Naive B cell (primary cell): ENCODE measurements around the gene ISOC1. TPM values are rescaled to one million over a fixed set of nuclear protein-coding genes. Genes with fewer than 3 reads are reported as not detected.

ENCODE experiments used
- ATAC-seq, 2 donors: fragments of 150-1000 bp; cut with Tn5 transposase; 2 replicates each; pipeline ENCODE4 v1.10.0; 2021; ENCODE audit warnings: low read depth in 2 of 2, mild to moderate bottlenecking in 2 of 2, moderate library complexity in 2 of 2
- DNase-seq: peaks from one replicate; pipeline ENCODE4 v3.0.0; 2022
- H3K27ac Mint-ChIP-seq, 6 donors: one replicate each; pipeline ENCODE4 v1.8.0; 2020 to 2022; ENCODE audit warnings: mild to moderate bottlenecking in 6 of 6, mixed read lengths in 6 of 6, moderate library complexity in 5 of 6, inconsistent platforms in 2 of 6
- H3K27me3 Mint-ChIP-seq, 3 donors: one replicate each; pipeline ENCODE4 v1.8.0; 2021 to 2022; ENCODE audit warnings: mixed read lengths in 3 of 3, mild to moderate bottlenecking in 1 of 3
- H3K36me3 Mint-ChIP-seq, 2 donors: one replicate each; pipeline ENCODE4 v1.8.0; 2020 to 2022; ENCODE audit warnings: mixed read lengths in 2 of 2, inconsistent platforms in 1 of 2, mild to moderate bottlenecking in 1 of 2
- H3K4me1 Mint-ChIP-seq, 3 donors: one replicate each; pipeline ENCODE4 v1.8.0; 2020 to 2022; ENCODE audit warnings: mixed read lengths in 3 of 3, inconsistent platforms in 1 of 3, mild to moderate bottlenecking in 1 of 3, moderate library complexity in 1 of 3
- H3K4me3 Mint-ChIP-seq, 8 donors: one replicate each; pipeline ENCODE4 v1.8.0; 2020 to 2022; ENCODE audit warnings: mild to moderate bottlenecking in 8 of 8, mixed read lengths in 8 of 8, moderate library complexity in 8 of 8, inconsistent platforms in 2 of 8
- H3K9me3 Mint-ChIP-seq, 7 donors: one replicate each; pipeline ENCODE4 v1.8.0; 2020 to 2022; ENCODE audit warnings: mixed read lengths in 7 of 7, mild to moderate bottlenecking in 5 of 7, inconsistent platforms in 2 of 7, moderate library complexity in 1 of 7
- polyA plus RNA-seq, 6 donors: library from polyadenylated mRNA; unstranded; fragments of 300-500 nt; fragmentation: Illumina TruSeq; gene quantifications; one replicate each; pipeline ENCODE4 v1.2.3, GENCODE V29; 2021; ENCODE audit warnings: low read depth in 6 of 6

ISOC1 gene
- polyA plus RNA-seq, 6 donors from 2014 or later, result 17.1 to 38.2 (median 21.4) TPM

DNA sequence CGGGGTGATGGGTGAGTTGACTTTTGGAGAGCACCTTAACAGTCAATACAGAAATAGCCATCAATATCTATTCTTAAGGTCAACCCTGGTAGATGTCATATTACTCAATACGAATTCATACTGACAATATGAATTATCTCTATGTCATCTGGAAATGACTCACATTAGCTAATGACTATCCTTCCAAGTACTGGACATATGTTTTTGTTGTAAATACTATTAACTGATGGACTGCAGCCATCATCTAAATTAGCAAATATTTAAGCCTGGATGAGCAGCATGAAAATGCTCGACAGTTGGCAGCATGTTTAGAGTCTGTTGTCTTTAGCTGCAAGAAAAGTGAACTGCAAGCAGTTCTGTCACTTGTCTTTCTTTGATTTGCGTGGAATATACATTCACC is 19.6 kb upstream of the ISOC1 start:
- no peaks in the 10 kb centered on the region for H3K4me1 Mint-ChIP-seq
- no peak overlapping the region for H3K27ac Mint-ChIP-seq
- H3K4me3 Mint-ChIP-seq, result no peak overlapping the region
- H3K9me3 Mint-ChIP-seq, result no peaks in the 10 kb centered on the region
- no peak for ATAC-seq
- H3K36me3 Mint-ChIP-seq, result no peaks in the 10 kb centered on the region
- DNase-seq, result no peak
- peaks cover 4 to 21% (median 8%) of the 10 kb centered on the region in 3 donors for H3K27me3 Mint-ChIP-seq

DNA sequence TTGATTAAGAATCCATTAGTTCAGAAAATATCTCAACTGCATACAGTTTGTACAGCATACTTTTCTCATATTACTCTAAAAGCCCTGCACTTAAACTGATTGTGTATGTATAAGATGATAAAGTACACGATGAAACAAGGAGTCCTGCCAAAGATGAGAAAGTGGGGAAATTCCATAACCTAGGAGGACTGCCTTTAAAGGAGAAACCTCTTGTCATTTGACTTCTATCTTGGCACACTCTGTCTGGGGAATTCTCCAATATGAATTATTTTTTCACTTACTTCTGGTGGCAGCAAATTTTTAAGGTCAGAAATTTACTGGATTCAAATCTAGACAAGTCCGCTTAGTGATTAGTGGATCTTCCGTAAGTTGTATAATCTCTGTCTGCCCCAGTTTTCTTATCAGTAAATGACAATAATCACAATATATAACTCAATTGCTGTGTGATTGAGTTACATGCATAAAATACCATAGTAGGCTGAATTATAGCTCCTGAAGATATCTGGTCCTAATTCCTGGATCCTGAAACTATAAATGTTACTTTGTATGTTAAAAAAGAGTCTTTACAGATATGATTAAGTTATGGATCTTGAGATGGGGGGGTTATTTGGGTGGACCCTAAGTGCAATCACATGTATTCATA is 17.0 kb upstream of the ISOC1 start:
- Mint-ChIP-seq H3K36me3 (no peaks in the 10 kb centered on the region), H3K4me3 (no peak overlapping the region), H3K27me3 (peaks cover 10 to 25% (median 16%) of the 10 kb centered on the region in 3 donors), H3K27ac (no peak overlapping the region), H3K9me3 (no peaks in the 10 kb centered on the region), H3K4me1 (no peaks in the 10 kb centered on the region)
- DNase-seq (no peak), ATAC-seq (no peak)

DNA sequence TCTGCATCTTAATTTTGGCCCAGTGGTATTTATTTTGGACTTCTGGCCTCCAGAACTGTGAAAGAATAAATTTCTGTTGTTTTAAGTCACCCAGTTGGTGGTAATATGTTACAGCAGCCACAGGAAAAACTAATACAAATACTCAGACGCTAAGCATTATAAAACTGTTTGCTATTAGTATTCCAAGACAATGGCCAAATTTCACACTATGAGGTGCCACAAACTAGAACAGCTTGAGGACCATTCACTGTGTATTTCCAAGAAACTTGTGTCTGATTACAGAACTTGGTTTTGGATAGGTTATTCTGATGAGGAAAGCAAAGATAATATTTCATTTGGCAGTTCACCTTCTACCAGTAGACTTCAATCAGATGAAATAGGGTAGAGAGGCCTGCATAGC is 16.3 kb upstream of the ISOC1 start:
- ATAC-seq (no peak), DNase-seq (no peak)
- H3K36me3 Mint-ChIP-seq, result no peaks in the 10 kb centered on the region
- no peaks in the 10 kb centered on the region for H3K4me1 Mint-ChIP-seq
- H3K27ac Mint-ChIP-seq, result no peak overlapping the region
- no peak overlapping the region for H3K4me3 Mint-ChIP-seq
- peaks cover 15 to 25% (median 23%) of the 10 kb centered on the region in 3 donors for H3K27me3 Mint-ChIP-seq
- no peaks in the 10 kb centered on the region for H3K9me3 Mint-ChIP-seq

DNA sequence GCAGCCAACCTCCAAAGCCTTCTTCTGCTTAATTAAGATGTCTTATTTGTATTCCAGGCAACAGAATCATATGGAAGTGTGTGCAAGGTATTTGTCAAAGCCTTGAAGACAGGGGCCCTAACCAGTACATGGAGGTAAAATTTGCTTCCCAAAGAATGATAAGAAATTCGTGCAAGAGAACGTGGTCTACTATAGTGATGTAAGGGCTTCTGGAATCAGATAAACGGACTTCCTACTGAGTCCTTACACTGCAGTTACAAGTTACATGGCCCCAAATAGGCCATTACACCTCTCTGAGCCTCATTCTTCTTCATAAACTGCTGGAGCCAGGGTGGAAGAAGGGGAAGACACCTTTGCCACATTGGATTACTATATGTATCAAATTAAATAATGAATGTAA is 15.9 kb upstream of the ISOC1 start:
- ATAC-seq, result no peak
- peaks cover 19 to 29% (median 27%) of the 10 kb centered on the region in 3 donors for H3K27me3 Mint-ChIP-seq
- H3K27ac Mint-ChIP-seq, result no peak overlapping the region
- H3K36me3 Mint-ChIP-seq, result no peaks in the 10 kb centered on the region
- DNase-seq, result no peak
- no peaks in the 10 kb centered on the region for H3K9me3 Mint-ChIP-seq
- H3K4me3 Mint-ChIP-seq, result no peak overlapping the region
- H3K4me1 Mint-ChIP-seq, result no peaks in the 10 kb centered on the region

DNA sequence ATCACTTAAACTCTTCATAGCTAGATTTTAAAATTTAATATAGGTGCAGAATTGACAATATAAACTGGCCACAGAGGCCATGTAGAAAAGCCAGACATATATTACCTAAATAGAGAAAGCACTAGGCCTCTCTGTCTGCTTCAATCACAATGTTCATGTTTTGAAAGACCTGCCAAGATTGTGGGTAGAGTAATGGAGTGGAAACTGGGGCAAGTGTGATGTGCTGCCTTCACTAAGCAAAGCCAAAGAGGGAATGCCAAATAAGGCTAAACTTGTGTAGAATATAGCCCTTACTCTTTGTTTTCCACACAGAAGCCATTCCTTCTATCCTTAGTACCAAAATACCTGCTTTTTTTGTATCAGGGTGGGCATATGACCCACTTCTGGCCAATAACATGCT is 15.1 kb upstream of the ISOC1 start:
- Mint-ChIP-seq H3K27ac (no peak overlapping the region), H3K9me3 (no peaks in the 10 kb centered on the region), H3K27me3 (peaks cover 17 to 27% (median 23%) of the 10 kb centered on the region in 3 donors), H3K36me3 (no peaks in the 10 kb centered on the region), H3K4me3 (no peak overlapping the region), H3K4me1 (no peaks in the 10 kb centered on the region)
- DNase-seq (no peak), ATAC-seq (no peak)

DNA sequence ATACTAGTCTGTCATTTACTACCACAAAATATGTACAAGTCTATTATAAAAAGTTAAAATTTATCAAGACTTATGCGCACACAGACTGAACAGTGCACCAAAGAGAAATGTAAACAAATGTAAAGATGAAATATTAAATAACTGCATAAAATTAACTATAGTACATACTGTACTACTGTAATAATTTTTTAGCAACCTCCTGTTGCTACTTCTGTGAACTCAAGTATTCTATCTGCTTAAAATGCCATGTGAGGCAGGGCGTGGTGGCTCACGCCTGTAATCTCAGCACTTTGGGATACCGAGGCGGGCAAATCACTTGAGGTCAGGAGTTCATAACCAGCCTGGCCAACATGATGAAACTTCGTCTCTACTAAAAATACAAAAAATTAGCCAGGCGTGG is 13.8 kb upstream of the ISOC1 start:
- no peak overlapping the region for H3K27ac Mint-ChIP-seq
- no peaks in the 10 kb centered on the region for H3K36me3 Mint-ChIP-seq
- no peaks in the 10 kb centered on the region for H3K4me1 Mint-ChIP-seq
- no peaks in the 10 kb centered on the region for H3K9me3 Mint-ChIP-seq
- H3K4me3 Mint-ChIP-seq, result no peak overlapping the region
- ATAC-seq (no peak), DNase-seq (no peak)
- peaks cover 26 to 32% (median 28%) of the 10 kb centered on the region in 3 donors for H3K27me3 Mint-ChIP-seq

DNA sequence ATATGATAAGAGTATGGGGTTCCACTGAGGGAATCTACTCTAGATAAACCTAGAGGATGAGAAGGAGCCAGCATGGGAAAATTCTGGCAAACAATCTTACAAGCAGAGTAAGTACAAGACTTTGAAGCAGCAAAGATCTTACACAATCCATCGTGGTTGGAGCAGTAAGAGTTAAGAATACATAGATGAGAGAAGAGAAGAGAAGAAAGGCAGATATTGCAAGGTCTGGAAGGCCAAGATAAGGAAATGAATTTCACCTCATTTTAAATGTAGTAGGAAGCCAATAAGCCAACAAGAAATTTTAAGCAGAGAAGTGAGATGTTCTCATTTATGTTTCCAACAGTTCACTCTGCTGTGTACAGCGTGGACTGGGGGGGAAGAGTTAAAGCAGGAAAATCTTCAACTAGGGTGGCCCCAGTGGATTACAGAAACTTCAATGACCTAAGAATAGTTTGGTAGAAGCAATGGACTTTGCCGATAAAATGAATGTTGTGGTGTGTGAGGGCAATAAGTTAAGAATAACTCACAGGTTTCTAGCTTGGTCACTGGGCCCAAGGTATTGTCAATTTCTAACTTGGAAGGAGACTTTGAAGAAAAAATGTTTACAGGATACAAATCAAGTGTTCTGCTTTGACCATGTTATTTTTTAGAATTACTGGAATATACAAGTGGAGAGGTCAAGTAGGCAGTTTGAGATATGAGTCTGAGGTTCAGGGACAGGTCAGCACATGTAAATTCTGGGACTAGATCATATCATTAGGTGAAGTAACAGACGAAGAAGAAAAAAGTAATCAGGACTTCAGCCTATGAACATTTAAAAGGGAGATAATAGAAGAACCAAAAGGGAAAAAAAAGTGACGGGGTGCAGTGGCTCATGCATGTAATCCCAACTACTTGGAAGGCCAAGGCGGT is 12.1 kb upstream of the ISOC1 start:
- Mint-ChIP-seq H3K36me3 (no peaks in the 10 kb centered on the region), H3K4me1 (no peaks in the 10 kb centered on the region), H3K4me3 (no peak overlapping the region), H3K27me3 (peaks cover 37 to 42% (median 41%) of the 10 kb centered on the region in 3 donors), H3K27ac (no peak overlapping the region), H3K9me3 (no peaks in the 10 kb centered on the region)
- DNase-seq (no peak), ATAC-seq (no peak)

DNA sequence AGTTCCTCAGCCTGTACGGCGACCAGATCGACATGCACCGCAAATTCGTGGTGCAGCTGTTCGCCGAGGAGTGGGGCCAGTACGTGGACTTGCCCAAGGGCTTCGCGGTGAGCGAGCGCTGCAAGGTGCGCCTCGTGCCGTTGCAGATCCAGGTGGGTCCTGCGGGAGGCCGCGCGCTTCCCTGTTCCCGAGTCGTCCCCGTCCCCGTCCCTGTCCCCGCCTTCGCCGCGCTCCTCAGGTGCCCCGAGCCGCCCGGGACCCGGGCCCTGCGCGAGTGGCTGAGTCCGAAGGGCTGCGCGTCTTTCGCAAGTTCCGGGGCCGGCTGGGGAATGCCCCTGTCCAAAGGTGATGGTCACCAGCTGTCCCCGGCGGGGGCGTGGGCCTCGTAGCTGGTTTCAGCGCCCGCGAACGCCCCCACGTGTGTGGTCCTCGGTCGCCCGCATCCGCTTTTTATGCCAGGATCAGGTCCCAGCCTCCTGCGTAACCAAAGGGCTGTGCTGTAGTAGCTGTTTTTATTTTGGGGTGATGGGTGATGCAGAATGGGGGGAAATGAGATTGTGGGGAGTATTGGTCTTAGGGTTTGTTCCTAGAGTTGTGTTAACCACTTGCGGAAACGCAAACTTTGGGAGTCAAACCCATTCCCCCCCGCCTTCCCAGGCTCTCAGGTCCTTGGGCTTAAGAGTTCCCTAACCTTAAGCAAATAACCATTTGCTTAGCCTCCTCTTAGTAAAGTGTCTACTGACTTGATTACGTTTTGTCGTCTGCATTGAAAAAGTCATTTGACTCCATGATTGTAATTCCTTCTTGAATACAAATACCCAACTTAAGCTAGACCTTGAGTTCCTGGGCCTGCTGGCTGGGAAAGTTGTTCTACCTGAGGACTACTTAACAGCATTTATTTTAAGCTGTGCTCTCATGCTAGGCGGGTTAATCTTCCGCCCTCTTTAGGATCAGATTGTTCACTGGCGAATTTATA is 663 bp downstream of the ISOC1 start:
- no peak for DNase-seq

DNA sequence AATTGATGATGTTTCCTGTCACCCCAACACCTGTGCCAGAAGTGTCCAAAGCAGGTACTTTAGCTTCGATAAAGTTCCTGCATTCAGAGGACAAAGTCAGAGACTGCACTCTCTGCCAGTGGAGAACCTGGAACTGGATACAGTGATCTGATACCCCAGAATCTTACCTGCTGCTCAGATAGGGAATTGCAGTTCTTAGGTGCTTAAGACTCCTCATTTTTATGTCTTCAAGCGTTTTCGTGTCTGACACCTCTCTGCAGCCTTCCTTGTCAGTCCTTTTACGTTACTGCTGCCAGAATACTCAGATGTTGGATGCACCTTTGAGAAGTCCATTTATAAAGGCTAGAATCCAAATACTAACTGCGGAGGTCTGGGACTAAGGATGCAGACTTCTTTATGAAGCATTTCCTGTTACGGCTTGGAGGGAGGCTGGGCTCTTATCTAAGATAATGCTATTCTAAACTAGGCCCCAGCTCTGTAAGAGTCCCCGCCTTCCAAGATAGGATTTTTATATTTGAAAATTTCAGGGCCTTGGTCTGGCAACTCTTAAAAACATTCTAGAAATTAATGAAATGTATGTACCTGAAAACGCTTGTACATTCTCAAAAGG is 1.9 kb downstream of the ISOC1 start:
- peak overlapping the region in 3 of 6 donors; percentile 31 to 56 (median 38) for H3K27ac Mint-ChIP-seq
- no peaks in the 10 kb centered on the region for H3K36me3 Mint-ChIP-seq
- DNase-seq, result no peak
- H3K4me3 Mint-ChIP-seq, result peak overlapping the region in 3 of 8 donors; percentile 56 to 93 (median 87)
- H3K9me3 Mint-ChIP-seq, result no peaks in the 10 kb centered on the region
- peaks cover 9 to 25% (median 14%) of the 10 kb centered on the region in 3 donors for H3K4me1 Mint-ChIP-seq
- ATAC-seq, result no peak
- peaks cover 5 to 11% (median 10%) of the 10 kb centered on the region in 3 donors for H3K27me3 Mint-ChIP-seq

More for the DNA sequence above, 663 bp downstream of the ISOC1 start:
- Mint-ChIP-seq H3K4me1 (peaks cover 9 to 25% (median 13%) of the 10 kb centered on the region in 3 donors), H3K27me3 (peaks cover 15 to 19% (median 17%) of the 10 kb centered on the region in 3 donors), H3K27ac (peak overlapping the region; percentile 39 to 93 (median 68)), H3K36me3 (no peaks in the 10 kb centered on the region), H3K9me3 (no peaks in the 10 kb centered on the region), H3K4me3 (peak overlapping the region; percentile 84 to 93 (median 90))
- ATAC-seq, result peak; percentile 5 to 8

DNA sequence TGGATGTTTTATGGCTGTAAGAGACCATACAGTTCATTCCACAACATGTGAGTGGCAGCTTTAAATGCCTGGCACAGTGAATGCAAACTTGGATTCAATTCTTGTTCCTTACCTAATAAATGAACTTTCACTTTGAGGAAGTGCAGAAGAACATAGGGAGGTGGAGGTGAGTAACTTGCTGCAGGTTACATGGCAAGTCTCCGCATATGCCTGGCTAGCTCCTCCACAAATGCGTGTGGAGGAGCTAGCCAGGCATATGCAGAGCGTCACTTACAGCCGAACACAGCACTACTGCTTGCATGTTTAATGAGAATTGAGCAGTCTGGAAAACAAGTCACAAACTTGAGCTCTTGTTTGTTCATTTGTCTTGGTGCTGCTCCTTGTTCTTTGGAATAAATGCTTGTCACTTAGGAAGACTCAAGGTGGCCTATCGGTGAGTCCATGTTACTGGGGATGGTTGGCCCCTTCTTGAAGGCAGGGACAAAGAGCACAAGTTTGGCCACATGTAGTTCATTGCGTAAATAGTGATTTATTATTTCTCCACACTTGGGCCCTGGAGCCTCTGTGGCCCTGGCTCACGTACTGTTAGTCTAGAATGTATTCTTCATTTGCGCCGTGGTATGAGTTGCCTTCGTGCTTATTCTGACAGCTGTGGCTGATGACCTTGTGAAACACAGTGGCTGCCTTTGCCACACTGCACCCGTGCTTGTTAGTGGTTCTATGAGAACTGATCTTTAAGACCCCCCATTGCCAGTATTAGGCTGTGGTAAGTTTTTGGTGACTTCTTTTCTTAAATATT is 3.1 kb downstream of the ISOC1 start:
- Mint-ChIP-seq H3K4me3 (peak overlapping the region in 1 of 8 donors; percentile 87), H3K4me1 (peaks cover 16 to 25% (median 19%) of the 10 kb centered on the region in 3 donors), H3K36me3 (no peaks in the 10 kb centered on the region), H3K9me3 (no peaks in the 10 kb centered on the region), H3K27ac (no peak overlapping the region), H3K27me3 (no peaks in the 10 kb centered on the region)
- no peak for ATAC-seq
- no peak for DNase-seq

DNA sequence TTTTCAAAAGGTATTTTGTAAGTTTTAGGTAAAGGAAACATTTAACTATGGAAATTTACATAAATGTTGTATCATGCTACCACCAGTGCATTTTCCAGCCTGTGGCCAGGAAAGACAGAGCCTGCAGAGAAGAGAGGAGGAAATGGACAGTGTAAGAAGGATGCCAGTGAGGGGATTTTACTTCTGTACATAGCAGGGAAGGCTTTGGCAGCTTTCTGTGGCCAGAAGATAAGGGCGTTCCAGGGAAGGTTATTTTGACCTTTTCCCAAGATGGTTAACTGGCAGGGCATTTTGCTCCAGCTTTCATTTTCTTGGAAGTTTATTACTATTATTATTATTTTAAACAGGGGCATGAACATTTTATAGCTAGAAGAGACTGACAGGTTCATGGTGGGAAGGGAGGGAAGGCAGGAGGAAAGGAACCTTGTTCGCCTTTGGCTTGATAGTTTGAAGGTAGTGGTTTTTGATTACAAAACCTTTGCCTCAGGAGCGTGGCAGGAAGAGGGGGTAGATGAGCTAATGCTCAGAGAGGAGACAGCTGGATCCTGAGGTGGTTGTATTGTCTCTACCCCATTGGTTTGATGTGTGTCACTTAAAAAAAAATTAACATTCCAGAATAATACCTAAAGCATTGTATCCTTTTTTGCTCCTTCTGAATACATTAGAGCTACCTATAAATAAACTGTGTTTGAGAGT is 4.1 kb downstream of the ISOC1 start:
- ATAC-seq, result no peak
- no peaks in the 10 kb centered on the region for H3K9me3 Mint-ChIP-seq
- no peak overlapping the region for H3K4me3 Mint-ChIP-seq
- H3K27me3 Mint-ChIP-seq, result no peaks in the 10 kb centered on the region
- no peaks in the 10 kb centered on the region for H3K36me3 Mint-ChIP-seq
- no peak for DNase-seq
- H3K27ac Mint-ChIP-seq, result peak overlapping the region in 1 of 6 donors; percentile 65
- H3K4me1 Mint-ChIP-seq, result peaks cover 16 to 25% (median 19%) of the 10 kb centered on the region in 3 donors

DNA sequence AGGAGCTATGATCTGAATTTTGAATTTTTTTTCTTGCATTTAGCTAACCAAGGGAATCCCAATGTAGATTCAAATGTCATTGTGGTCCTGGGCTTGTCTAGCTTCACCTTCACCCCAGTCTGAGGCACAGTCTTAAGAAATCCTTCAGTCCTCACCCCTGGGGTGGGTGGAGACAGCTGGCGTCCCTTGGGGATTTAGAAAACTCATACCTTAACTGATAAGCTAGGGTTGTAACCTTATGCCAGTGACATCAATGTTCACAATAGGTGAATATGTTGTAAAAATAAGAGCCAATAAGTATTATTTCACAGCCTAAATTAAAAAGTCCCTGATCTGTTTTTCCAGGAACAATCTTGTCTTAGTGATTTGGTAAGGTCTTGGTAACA is 4.6 kb downstream of the ISOC1 start:
- H3K36me3 Mint-ChIP-seq, result no peaks in the 10 kb centered on the region
- H3K27me3 Mint-ChIP-seq, result no peaks in the 10 kb centered on the region
- no peak for DNase-seq
- H3K4me3 Mint-ChIP-seq, result no peak overlapping the region
- H3K27ac Mint-ChIP-seq, result no peak overlapping the region
- H3K9me3 Mint-ChIP-seq, result no peaks in the 10 kb centered on the region
- peaks cover 16 to 21% (median 19%) of the 10 kb centered on the region in 3 donors for H3K4me1 Mint-ChIP-seq
- ATAC-seq, result no peak
